DND-41 (cell line): ENCODE measurements around the gene SUSD4.

ENCODE experiments used
- EZH2 ChIP-seq: IDR thresholded peaks from 3 replicates; pipeline ENCODE4 v1.6.1; 2012; ENCODE audit warnings: borderline replicate concordance, low read depth, mild to moderate bottlenecking, moderate library complexity, low read length, inconsistent platforms; ENCODE audit not compliant: severe bottlenecking
- TF ChIP-seq, protein P1 (sequence below): IDR thresholded peaks from 2 replicates; pipeline ENCODE4 v1.5.1; 2012; ENCODE audit warnings: borderline replicate concordance, low read length, moderate library complexity, mild to moderate bottlenecking; ENCODE audit not compliant: poor library complexity, severe bottlenecking; ENCODE audit errors: extremely low read depth

DNA sequence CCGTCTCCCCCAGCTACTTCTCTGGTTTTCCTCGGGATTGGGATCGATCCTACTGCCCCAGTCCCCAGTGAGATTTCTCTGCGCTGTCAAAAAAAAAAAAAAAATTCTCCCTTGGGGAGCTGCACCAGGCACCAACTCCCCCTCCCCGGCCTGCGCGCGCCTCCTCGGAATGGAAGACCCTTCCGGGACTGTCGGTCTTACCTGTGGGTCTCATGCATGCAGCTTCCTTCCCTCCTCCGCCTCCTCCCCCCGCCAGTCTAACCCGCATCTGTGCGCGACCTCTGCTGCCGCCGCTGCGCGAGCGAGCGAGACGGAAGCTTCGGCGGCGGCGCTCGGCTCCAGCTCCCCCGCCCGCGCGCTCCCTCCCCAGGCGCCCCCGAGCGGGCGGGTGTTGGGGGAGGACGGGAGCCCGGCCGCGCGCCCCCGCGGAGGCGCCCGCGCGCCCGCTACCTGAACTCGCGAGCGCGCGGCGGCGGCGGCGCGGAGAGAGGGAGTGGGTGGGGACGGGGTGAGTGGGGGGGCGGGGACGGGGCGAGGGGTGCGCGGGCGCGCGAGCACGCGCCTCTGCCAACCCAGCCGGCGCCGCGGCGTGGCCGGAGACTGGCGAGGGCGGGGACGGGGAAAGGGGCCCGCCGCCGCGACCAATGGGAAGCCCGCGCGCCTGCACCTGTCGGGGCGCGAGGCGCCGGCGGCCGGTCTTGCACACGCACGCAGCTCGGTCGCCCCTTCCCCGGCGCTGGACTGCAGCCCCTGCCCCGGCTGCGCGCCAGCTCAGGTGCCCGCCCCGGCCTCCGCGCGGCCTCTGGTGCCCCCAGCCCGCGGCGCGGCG lies at the start of gene SUSD4:
- TF ChIP-seq EZH2 = no peak
- TF ChIP-seq, protein P1, sequence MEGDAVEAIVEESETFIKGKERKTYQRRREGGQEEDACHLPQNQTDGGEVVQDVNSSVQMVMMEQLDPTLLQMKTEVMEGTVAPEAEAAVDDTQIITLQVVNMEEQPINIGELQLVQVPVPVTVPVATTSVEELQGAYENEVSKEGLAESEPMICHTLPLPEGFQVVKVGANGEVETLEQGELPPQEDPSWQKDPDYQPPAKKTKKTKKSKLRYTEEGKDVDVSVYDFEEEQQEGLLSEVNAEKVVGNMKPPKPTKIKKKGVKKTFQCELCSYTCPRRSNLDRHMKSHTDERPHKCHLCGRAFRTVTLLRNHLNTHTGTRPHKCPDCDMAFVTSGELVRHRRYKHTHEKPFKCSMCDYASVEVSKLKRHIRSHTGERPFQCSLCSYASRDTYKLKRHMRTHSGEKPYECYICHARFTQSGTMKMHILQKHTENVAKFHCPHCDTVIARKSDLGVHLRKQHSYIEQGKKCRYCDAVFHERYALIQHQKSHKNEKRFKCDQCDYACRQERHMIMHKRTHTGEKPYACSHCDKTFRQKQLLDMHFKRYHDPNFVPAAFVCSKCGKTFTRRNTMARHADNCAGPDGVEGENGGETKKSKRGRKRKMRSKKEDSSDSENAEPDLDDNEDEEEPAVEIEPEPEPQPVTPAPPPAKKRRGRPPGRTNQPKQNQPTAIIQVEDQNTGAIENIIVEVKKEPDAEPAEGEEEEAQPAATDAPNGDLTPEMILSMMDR = peak; percentile 17
